HCT116 (cell line): ENCODE results near the gene DNAH5. TPM values are rescaled to one million over a fixed set of nuclear protein-coding genes. Genes with fewer than 3 reads are reported as not detected.

Experiments
- ATAC-seq: fragments of 200-7000 bp; cut with Tn5 transposase; 2 replicates; pipeline ENCODE4 v1.9.1; 2020; ENCODE audit warnings: mild to moderate bottlenecking, moderate library complexity
- BruUV-seq: library from RNA; stranded (reverse); fragments of 400-500 nt; replicated peaks from 2 replicates; lab custom pipeline; 2021; lab: Mats Ljungman, UMichigan
- CTCF ChIA-PET: fragments of 300-600 bp; sonication (Branson Sonifier 250); formaldehyde crosslinking; loops from one replicate; lab custom pipeline; 2021; ENCODE audit warnings: antibody characterized with exemption; lab: Charles Lee
- POLR2A ChIA-PET: fragments of 300-600, 350-600 bp; sonication (Branson Sonifier 250); formaldehyde crosslinking; loops from one replicate; lab custom pipeline; 2021; ENCODE audit warnings: antibody characterized with exemption; lab: Charles Lee
- RAD21 ChIA-PET, 2 experiments: fragments of 300-600 bp; sonication (Branson Sonifier 250); formaldehyde crosslinking; loops; one replicate each; lab custom pipeline; 2023; ENCODE audit warnings: low total read pairs in 2 of 2; ENCODE audit not compliant: uncharacterized antibody in 2 of 2, unreplicated experiment in 2 of 2, low non-redundant PET in 1 of 2; lab: Charles Lee
- DNase-seq: peaks from one replicate; pipeline ENCODE4 v3.0.0-alpha.2; 2010; ENCODE audit warnings: low read depth, low spot score
- H2AFZ ChIP-seq: fragments of 200-600 bp; shearing (Covaris generic), sonication (generic); 2 replicates; pipeline ENCODE4 v1.6.1; 2017; ENCODE audit warnings: low read depth, mixed run types, mixed read lengths, antibody characterized with exemption, low read length; ENCODE audit not compliant: poor library complexity, severe bottlenecking
- H3K27ac ChIP-seq: 2 replicates; pipeline ENCODE4 v1.5.1; 2012; ENCODE audit warnings: low read depth, low read length
- H3K27me3 ChIP-seq: fragments of 200-600 bp; sonication (generic); 2 replicates; pipeline ENCODE4 v1.6.1; 2016; ENCODE audit warnings: mixed run types, low read length, mixed read lengths; ENCODE audit not compliant: insufficient read depth
- H3K36me3 ChIP-seq, 2 experiments: fragments of 200-500 bp in 1 of 2; fragments of 200-600 bp in 1 of 2; sonication (Bioruptor generic) in 1 of 2; sonication (generic) in 1 of 2; 2 replicates each; pipeline versions ENCODE4 v1.5.1 to v1.6.1; 2014 to 2016; ENCODE audit warnings: low read length in 2 of 2, inconsistent platforms in 1 of 2, mixed read lengths in 1 of 2, mixed run types in 1 of 2; ENCODE audit not compliant: insufficient read depth in 2 of 2, control insufficient read depth in 1 of 2
- H3K4me1 ChIP-seq, 2 experiments: fragments of 200-600 bp in 1 of 2; sonication (generic) in 1 of 2; 2 replicates each; pipeline versions ENCODE4 v1.5.1 to v1.6.1; 2012 to 2017; ENCODE audit warnings: low read length in 2 of 2, inconsistent platforms in 1 of 2, mild to moderate bottlenecking in 1 of 2, mixed read lengths in 1 of 2, mixed run types in 1 of 2, moderate library complexity in 1 of 2; ENCODE audit not compliant: insufficient read depth in 2 of 2, control insufficient read depth in 1 of 2
- H3K4me2 ChIP-seq: fragments of 200-600 bp; sonication (generic); 2 replicates; pipeline ENCODE4 v1.6.1; 2017; ENCODE audit warnings: mixed run types, low read length, mixed read lengths
- H3K4me3 ChIP-seq, 2 experiments: fragments of 200-600 bp in 1 of 2; sonication (generic) in 1 of 2; replicated peaks in 1 of 2; 2 replicates each; pipeline ENCODE4 v1.5.1; 2011 to 2016; ENCODE audit warnings: low read length in 2 of 2, control low read depth in 1 of 2, low read depth in 1 of 2, mild to moderate bottlenecking in 1 of 2, mixed read lengths in 1 of 2, mixed run types in 1 of 2
- H3K79me2 ChIP-seq: fragments of 200-600 bp; sonication (generic); 2 replicates; pipeline ENCODE4 v1.6.1; 2017; ENCODE audit warnings: mild to moderate bottlenecking, mixed run types, low read length, moderate library complexity, mixed read lengths; ENCODE audit not compliant: insufficient read depth
- H3K9ac ChIP-seq: fragments of 200-600 bp; sonication (generic); 2 replicates; pipeline ENCODE4 v1.6.1; 2016; ENCODE audit warnings: low read length, mixed read lengths
- H3K9me2 ChIP-seq: fragments of 200-600 bp; sonication (generic), shearing (Covaris generic); 2 replicates; pipeline ENCODE4 v1.6.1; 2017; ENCODE audit warnings: mixed run types, mild to moderate bottlenecking, moderate library complexity; ENCODE audit not compliant: insufficient read depth
- H3K9me3 ChIP-seq, 2 experiments: fragments of 200-500 bp in 1 of 2; fragments of 200-600 bp in 1 of 2; sonication (Bioruptor generic) in 1 of 2; sonication (generic) in 1 of 2; 2 replicates each; pipeline ENCODE4 v1.6.1; 2014 to 2017; ENCODE audit warnings: low read length in 2 of 2, mixed read lengths in 2 of 2, inconsistent platforms in 1 of 2, low read depth in 1 of 2, mild to moderate bottlenecking in 1 of 2, mixed run types in 1 of 2, moderate library complexity in 1 of 2; ENCODE audit not compliant: control insufficient read depth in 1 of 2, insufficient read depth in 1 of 2
- H4K20me1 ChIP-seq: fragments of 200-600 bp; sonication (generic), shearing (Covaris generic); 2 replicates; pipeline ENCODE4 v1.6.1; 2017; ENCODE audit warnings: mixed run types, mild to moderate bottlenecking, moderate library complexity; ENCODE audit not compliant: insufficient read depth
- ATF3 ChIP-seq: IDR thresholded peaks from 2 replicates; pipeline ENCODE4 v1.6.1; 2012
- CBX3 ChIP-seq: IDR thresholded peaks from 2 replicates; pipeline ENCODE4 v1.6.1; 2012; ENCODE audit warnings: low read depth
- CTCF ChIP-seq, 3 experiments: fragments of 200-600 bp in 1 of 3; sonication (generic) in 1 of 3; IDR thresholded peaks in 2 of 3; conservative IDR thresholded peaks in 1 of 3; 2 replicates each; pipeline ENCODE4 v1.5.1; 2012 to 2017; ENCODE audit warnings: low read depth in 2 of 3, low read length in 2 of 3, antibody characterized with exemption in 1 of 3, borderline replicate concordance in 1 of 3, control low read depth in 1 of 3, mild to moderate bottlenecking in 1 of 3, mixed read lengths in 1 of 3, mixed run types in 1 of 3, moderate library complexity in 1 of 3; ENCODE audit not compliant: insufficient read depth in 1 of 3
- EGR1 ChIP-seq: IDR thresholded peaks from 2 replicates; pipeline ENCODE4 v1.6.1; 2012; ENCODE audit warnings: low read depth
- ELF1 ChIP-seq: IDR thresholded peaks from 2 replicates; pipeline ENCODE4 v1.6.1; 2012; ENCODE audit warnings: low read depth, borderline replicate concordance
- FOSL1 ChIP-seq: IDR thresholded peaks from 2 replicates; pipeline ENCODE4 v1.6.1; 2012; ENCODE audit warnings: low read depth
- MAX ChIP-seq: IDR thresholded peaks from 2 replicates; pipeline ENCODE4 v1.6.1; 2012
- POLR2A ChIP-seq: IDR thresholded peaks from 2 replicates; pipeline ENCODE4 v1.7.0; 2011; ENCODE audit warnings: borderline replicate concordance; ENCODE audit not compliant: insufficient read depth, insufficient read length; ENCODE audit errors: extremely low read depth
- POLR2AphosphoS5 ChIP-seq: IDR thresholded peaks from 2 replicates; pipeline ENCODE4 v1.6.1; 2011; ENCODE audit warnings: mild to moderate bottlenecking, low read depth, low read length, moderate library complexity
- SIN3A ChIP-seq: IDR thresholded peaks from 2 replicates; pipeline ENCODE4 v1.6.1; 2012; ENCODE audit warnings: low read depth
- SP1 ChIP-seq: IDR thresholded peaks from 2 replicates; pipeline ENCODE4 v1.6.1; 2012; ENCODE audit warnings: low read depth
- ZBTB33 ChIP-seq: IDR thresholded peaks from 2 replicates; pipeline ENCODE4 v1.6.1; 2011; ENCODE audit warnings: mild to moderate bottlenecking, low read length, moderate library complexity; ENCODE audit not compliant: insufficient replicate concordance; ENCODE audit errors: extremely low read depth
- ZNF274 ChIP-seq: fragments of 200-500 bp; sonication (Bioruptor generic); IDR thresholded peaks from 2 replicates; pipeline ENCODE4 v1.6.1; 2014; ENCODE audit warnings: mild to moderate bottlenecking, low read depth, low read length, inconsistent platforms
- intact Hi-C: fragments of 100-400 bp; cut with micrococcal nuclease; formaldehyde crosslinking; loops from 2 replicates; pipeline ENCODE4 v1.10.0; 2022
- total RNA-seq: library from RNA; stranded (reverse); gene quantifications from one replicate; pipeline ENCODE4 v1.2.1, GENCODE V29; 2021; ENCODE audit not compliant: unreplicated experiment

DNAH5 gene
- total RNA-seq, 1 experiment from 2014 or later: 0.37 TPM

GRCh38 chr5:13692172-13692571 is 252.3 kb downstream of the DNAH5 start:
- H3K27me3 ChIP-seq: no peaks in the 10 kb centered on the region
- ATAC-seq (no peak), DNase-seq (no peak)
- no peak overlapping the region for H2AFZ ChIP-seq
- H3K4me2 ChIP-seq: no peak overlapping the region
- RAD21 ChIA-PET: no interaction called here
- no peaks in the 10 kb centered on the region for H3K9me2 ChIP-seq
- POLR2A ChIA-PET: no interaction called here
- TF ChIP-seq ZBTB33: no peak
- no peak for TF ChIP-seq FOSL1
- TF ChIP-seq CBX3: no peak
- no peak for TF ChIP-seq ATF3
- TF ChIP-seq EGR1: no peak
- TF ChIP-seq SIN3A: no peak
- TF ChIP-seq MAX: no peak
- TF ChIP-seq POLR2AphosphoS5: no peak
- TF ChIP-seq ELF1: no peak
- no peak for TF ChIP-seq ZNF274
- TF ChIP-seq POLR2A: no peak
- TF ChIP-seq CTCF (IDR thresholded peaks at IDR 0.05 in 2 of 3, conservative IDR thresholded peaks at IDR 0.05 in 1 of 3; ENCODE audit: borderline replicate concordance in 1 of 3, insufficient read depth in 1 of 3, low read depth in 2 of 3, low read length in 2 of 3): no peak
- no peak for TF ChIP-seq SP1
- H3K9me3 ChIP-seq: no peaks in the 10 kb centered on the region; a peak in 2 of 4 replicates
- H3K4me1 ChIP-seq: no peaks in the 10 kb centered on the region
- H3K4me3 ChIP-seq: no peak overlapping the region
- CTCF ChIA-PET: no interaction called here
- no TSS peak for BruUV-seq
- intact Hi-C loops: no loop called here
- no peak overlapping the region for H3K9ac ChIP-seq
- H3K36me3 ChIP-seq: no peaks in the 10 kb centered on the region
- no peaks in the 10 kb centered on the region for H3K79me2 ChIP-seq
- no peaks in the 10 kb centered on the region for H4K20me1 ChIP-seq
- H3K27ac ChIP-seq: no peak overlapping the region
